Measurements from ENCODE around the gene DVL3. TPM values are rescaled to one million over a fixed set of nuclear protein-coding genes. Genes with fewer than 3 reads are reported as not detected.
A peak's percentile ranks its signal among the peaks of the same experiment; 100 is the strongest.

The DVL3 gene
- polyA plus RNA-seq, 1 donor (not counting 4 experiments of a cell fraction or from before 2014, with no cell fraction given), result 18.5 TPM

DNA sequence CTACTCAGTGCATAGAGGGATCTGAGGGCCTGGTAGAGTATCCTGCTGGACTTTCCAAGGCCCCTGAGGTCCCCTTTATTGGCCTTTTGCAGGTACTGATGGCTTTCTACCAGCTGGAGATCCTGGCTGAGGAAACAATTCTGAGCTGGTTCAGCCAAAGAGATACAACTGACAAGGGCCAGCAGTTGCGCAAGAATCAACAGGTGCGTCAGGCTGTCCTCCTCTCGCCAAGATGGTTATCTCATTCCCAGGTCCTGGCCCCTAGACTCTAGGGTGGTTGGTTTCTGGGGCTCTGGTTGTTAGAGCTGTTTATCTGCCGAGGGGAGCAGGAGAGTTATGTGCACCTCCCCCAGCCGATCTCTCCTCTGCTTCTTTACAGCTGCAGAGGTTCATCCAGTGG, 10.7 kb upstream of the DVL3 start:
- FAIRE-seq (no peak), DNase-seq (ENCODE audit: low read depth, low spot score) (no peak)
- Histone ChIP-seq H3K9me3 (ENCODE audit: control insufficient read depth, low read depth, low read length) (no peaks in the 10 kb centered on the region), H3K4me3 (ENCODE audit: control insufficient read depth in 2 of 3, extremely low read depth in 1 of 3, insufficient read depth in 2 of 3, low read depth in 1 of 3, low read length in 3 of 3) (no peak overlapping the region), H3K79me2 (ENCODE audit: control insufficient read depth, insufficient read depth, low read length) (peaks cover 2% of the 10 kb centered on the region), H3K4me1 (ENCODE audit: control insufficient read depth, extremely low read depth, insufficient read depth, low read length) (peaks cover 4% of the 10 kb centered on the region), H3K9me1 (ENCODE audit: control insufficient read depth, extremely low read depth, insufficient read depth, low read length) (no peaks in the 10 kb centered on the region), H3K27ac (ENCODE audit: control insufficient read depth, insufficient read depth, low read length) (no peak overlapping the region), H4K20me1 (ENCODE audit: control insufficient read depth, extremely low read depth, insufficient read depth, low read length) (peaks cover 9% of the 10 kb centered on the region), H3K27me3 (ENCODE audit: control insufficient read depth, extremely low read depth, insufficient read depth, low read length) (no peaks in the 10 kb centered on the region), H3K36me3 (ENCODE audit: control insufficient read depth in 2 of 2, extremely low read depth in 1 of 2, insufficient read depth in 2 of 2, low read length in 2 of 2) (peaks cover 38 to 47% of the 10 kb centered on the region in 2 experiments), H2AFZ (ENCODE audit: control insufficient read depth, low read length) (no peak overlapping the region), H3K9ac (ENCODE audit: control insufficient read depth, extremely low read depth, insufficient read depth, low read length) (no peak overlapping the region), H3K4me2 (ENCODE audit: control insufficient read depth, extremely low read depth, insufficient read depth, low read depth, low read length) (no peak overlapping the region)
- dilution Hi-C loops (cut with MboI; ENCODE audit: extremely low pct_ligation_motif_present, low sequenced_read_pairs), result no loop called here
- TF ChIP-seq EZH2 (IDR thresholded peaks at IDR 0.05; ENCODE audit: low read length), result no peak
- TF ChIP-seq, protein P1, sequence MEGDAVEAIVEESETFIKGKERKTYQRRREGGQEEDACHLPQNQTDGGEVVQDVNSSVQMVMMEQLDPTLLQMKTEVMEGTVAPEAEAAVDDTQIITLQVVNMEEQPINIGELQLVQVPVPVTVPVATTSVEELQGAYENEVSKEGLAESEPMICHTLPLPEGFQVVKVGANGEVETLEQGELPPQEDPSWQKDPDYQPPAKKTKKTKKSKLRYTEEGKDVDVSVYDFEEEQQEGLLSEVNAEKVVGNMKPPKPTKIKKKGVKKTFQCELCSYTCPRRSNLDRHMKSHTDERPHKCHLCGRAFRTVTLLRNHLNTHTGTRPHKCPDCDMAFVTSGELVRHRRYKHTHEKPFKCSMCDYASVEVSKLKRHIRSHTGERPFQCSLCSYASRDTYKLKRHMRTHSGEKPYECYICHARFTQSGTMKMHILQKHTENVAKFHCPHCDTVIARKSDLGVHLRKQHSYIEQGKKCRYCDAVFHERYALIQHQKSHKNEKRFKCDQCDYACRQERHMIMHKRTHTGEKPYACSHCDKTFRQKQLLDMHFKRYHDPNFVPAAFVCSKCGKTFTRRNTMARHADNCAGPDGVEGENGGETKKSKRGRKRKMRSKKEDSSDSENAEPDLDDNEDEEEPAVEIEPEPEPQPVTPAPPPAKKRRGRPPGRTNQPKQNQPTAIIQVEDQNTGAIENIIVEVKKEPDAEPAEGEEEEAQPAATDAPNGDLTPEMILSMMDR (optimal IDR thresholded peaks at IDR 0.05 in 1 of 3, IDR thresholded peaks at IDR 0.05 in 1 of 3, conservative IDR thresholded peaks at IDR 0.05 in 1 of 3; ENCODE audit: extremely low read depth in 1 of 3, insufficient read depth in 2 of 3, low read length in 3 of 3), result no peak

DNA sequence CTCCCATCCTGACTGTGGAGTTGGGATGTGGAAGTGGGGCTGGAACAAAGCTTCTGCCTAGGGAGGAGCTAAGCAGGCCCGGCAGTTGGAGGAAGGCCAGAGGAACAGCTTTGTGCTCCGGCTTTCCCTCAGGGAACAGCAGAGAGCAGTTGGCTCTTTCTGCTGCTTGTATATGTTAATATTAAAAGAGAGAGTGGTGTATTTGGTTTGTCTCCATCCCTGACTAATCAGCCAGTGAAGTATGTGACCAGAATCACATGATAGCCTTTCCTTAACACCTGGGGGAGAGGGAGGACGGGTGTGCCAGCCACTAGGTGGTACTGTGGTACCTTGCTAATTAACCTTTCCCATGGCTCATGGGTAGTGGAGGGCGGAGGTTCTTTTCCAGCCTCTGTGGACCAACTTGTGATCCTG, 10.1 kb upstream of the DVL3 start:
- FAIRE-seq (peak; percentile 81), DNase-seq (ENCODE audit: low read depth, low spot score) (peak; percentile 42)
- no peak overlapping the region for H2AFZ ChIP-seq (ENCODE audit: control insufficient read depth, low read length)
- peaks cover 36 to 46% of the 10 kb centered on the region in 2 experiments for H3K36me3 ChIP-seq (ENCODE audit: control insufficient read depth in 2 of 2, extremely low read depth in 1 of 2, insufficient read depth in 2 of 2, low read length in 2 of 2)
- no peaks in the 10 kb centered on the region for H3K9me1 ChIP-seq (ENCODE audit: control insufficient read depth, extremely low read depth, insufficient read depth, low read length)
- H3K4me1 ChIP-seq (ENCODE audit: control insufficient read depth, extremely low read depth, insufficient read depth, low read length), result peaks cover 4% of the 10 kb centered on the region
- no peaks in the 10 kb centered on the region for H3K27me3 ChIP-seq (ENCODE audit: control insufficient read depth, extremely low read depth, insufficient read depth, low read length)
- H3K27ac ChIP-seq (ENCODE audit: control insufficient read depth, insufficient read depth, low read length), result no peak overlapping the region
- H3K4me3 ChIP-seq (ENCODE audit: control insufficient read depth in 2 of 3, extremely low read depth in 1 of 3, insufficient read depth in 2 of 3, low read depth in 1 of 3, low read length in 3 of 3), result no peak overlapping the region
- H3K4me2 ChIP-seq (ENCODE audit: control insufficient read depth, extremely low read depth, insufficient read depth, low read depth, low read length), result no peak overlapping the region
- H3K79me2 ChIP-seq (ENCODE audit: control insufficient read depth, insufficient read depth, low read length), result peaks cover 2% of the 10 kb centered on the region
- dilution Hi-C loops (cut with MboI; ENCODE audit: extremely low pct_ligation_motif_present, low sequenced_read_pairs), result no loop called here
- H3K9me3 ChIP-seq (ENCODE audit: control insufficient read depth, low read depth, low read length), result no peaks in the 10 kb centered on the region
- TF ChIP-seq EZH2 (IDR thresholded peaks at IDR 0.05; ENCODE audit: low read length), result no peak
- TF ChIP-seq, protein P1 (optimal IDR thresholded peaks at IDR 0.05 in 1 of 3, IDR thresholded peaks at IDR 0.05 in 1 of 3, conservative IDR thresholded peaks at IDR 0.05 in 1 of 3; ENCODE audit: extremely low read depth in 1 of 3, insufficient read depth in 2 of 3, low read length in 3 of 3), result peak; percentile 73 to 93 (median 86)
- H3K9ac ChIP-seq (ENCODE audit: control insufficient read depth, extremely low read depth, insufficient read depth, low read length), result no peak overlapping the region
- H4K20me1 ChIP-seq (ENCODE audit: control insufficient read depth, extremely low read depth, insufficient read depth, low read length), result peaks cover 9% of the 10 kb centered on the region
